Measurements from ENCODE around the gene LIN7C.
"Not testable (repeated sequence)": the region's sequence is repeated elsewhere in the genome, so short reads cannot be mapped to it uniquely, and the experiment has no call there.

Gene LIN7C

GRCh38 chr11:27506200-27507182 lies at the start of gene LIN7C:
LIN7C (minus strand) TSS chr11:27506769; CDS start chr11:27506752, 17 bp downstream.
- peak; percentile 92 for DNase-seq (ENCODE audit: low read depth in 2 of 2)

DNA sequence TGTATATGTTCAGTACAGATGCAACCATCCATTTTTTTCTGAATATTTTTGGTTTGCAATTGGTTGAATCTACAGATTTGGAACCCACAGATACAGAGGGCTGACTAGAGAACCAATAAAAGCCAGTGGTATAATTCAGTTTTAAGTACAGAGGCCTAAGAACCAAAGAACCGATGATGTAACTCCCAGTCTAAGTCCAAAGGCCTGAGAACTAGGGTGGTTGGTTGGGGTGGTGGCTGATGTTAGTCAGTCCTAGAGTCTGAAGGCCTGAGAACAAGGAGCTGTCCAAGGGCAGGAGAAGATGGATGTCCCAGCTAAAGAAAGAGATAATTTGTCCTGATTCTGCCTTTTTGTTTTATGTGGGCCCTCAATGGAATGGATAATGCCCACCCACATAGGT lies 48.7 kb upstream of the LIN7C start:
- DNase-seq (ENCODE audit: low read depth in 2 of 2): no peak

GRCh38 chr11:27553186-27553585 lies 46.6 kb upstream of the LIN7C start:
- no peak for DNase-seq (ENCODE audit: low read depth in 2 of 2)

GRCh38 chr11:27552341-27552740 lies 45.8 kb upstream of the LIN7C start:
- DNase-seq (ENCODE audit: low read depth in 2 of 2): no peak

DNA sequence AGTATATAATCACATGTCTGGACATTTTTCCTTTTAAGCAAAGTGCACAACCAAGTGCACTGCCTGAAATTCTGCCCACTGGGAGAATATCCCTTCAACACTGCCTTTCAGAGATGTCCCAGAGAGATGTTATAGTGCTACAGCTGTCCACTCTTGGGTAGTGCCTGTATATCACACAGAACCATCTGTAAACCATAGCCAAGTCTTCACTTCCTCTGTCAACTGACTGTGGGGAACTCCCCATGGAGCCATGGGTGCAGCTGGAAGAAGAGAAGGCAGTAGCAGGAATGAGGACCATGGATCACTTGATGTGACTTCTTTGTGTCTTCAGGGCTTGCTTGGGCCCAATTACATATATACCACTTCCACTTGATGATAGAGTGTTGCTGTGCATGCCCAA lies 44.6 kb upstream of the LIN7C start:
- DNase-seq (ENCODE audit: low read depth in 2 of 2): no peak

DNA sequence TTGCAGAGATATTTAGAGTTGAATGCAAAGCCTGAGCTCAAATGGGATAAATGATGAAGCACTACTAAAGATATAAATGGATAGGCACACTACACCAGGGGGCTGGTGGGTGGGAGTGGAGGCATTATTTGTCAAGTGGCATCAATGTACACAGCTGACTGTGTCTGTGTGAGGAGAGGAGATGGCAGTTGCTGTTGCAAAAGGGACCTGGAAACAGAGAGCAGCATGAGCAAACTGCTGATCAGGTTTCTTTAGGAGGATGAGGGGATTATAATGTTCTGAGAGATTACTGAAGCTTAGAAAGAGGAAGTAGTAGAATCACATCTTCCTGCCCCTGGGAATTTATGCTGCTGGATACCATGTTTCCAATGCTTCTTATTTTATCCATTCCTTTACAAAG lies 39.4 kb upstream of the LIN7C start:
- no peak for DNase-seq (ENCODE audit: low read depth in 2 of 2)

DNA sequence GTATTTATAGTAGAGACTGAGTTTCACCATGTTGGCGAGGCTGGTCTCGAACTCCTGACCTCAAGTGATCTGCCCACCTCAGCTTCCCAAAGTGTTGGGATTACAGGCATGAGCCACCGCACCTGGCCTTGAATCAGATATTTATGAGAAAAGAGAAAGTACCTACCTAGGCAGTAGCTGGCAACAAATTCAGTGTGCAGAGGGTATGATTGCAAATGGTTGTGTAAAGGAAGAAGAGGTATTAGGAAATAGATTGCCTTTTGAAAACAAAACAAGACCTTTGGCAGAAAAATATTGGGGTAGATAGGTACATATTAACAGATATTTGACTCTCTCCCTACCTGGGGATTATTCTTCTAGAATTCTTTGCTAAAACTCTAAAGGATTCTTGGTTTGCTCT lies 38.5 kb upstream of the LIN7C start:
- no peak for DNase-seq (ENCODE audit: low read depth in 2 of 2)

- no peak for DNase-seq (ENCODE audit: low read depth in 2 of 2)
Measured at GRCh38 chr11:27541790-27542189, 35.2 kb upstream of the LIN7C start.

GRCh38 chr11:27540051-27540450 lies 33.5 kb upstream of the LIN7C start:
- DNase-seq (ENCODE audit: low read depth in 2 of 2): no peak

DNA sequence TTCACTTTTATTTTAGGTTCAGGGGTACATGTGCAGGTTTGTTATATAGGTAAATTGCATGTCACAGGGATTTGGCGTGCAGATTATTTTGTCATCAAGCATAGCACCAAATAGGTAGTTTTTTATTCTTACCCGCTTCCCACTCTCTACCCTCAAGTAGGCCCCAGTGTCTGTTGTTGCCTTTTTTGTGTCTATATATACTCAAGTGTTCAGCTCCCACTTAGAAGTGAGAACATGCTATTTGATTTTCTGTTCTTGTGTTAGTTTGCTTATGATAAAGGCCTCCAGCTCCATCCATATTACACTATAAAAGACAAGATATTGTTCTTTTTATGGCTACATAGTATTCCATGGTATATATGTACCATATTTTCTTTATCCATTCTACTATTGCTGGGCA lies 28.5 kb upstream of the LIN7C start:
- no peak for DNase-seq (ENCODE audit: low read depth in 2 of 2)

DNA sequence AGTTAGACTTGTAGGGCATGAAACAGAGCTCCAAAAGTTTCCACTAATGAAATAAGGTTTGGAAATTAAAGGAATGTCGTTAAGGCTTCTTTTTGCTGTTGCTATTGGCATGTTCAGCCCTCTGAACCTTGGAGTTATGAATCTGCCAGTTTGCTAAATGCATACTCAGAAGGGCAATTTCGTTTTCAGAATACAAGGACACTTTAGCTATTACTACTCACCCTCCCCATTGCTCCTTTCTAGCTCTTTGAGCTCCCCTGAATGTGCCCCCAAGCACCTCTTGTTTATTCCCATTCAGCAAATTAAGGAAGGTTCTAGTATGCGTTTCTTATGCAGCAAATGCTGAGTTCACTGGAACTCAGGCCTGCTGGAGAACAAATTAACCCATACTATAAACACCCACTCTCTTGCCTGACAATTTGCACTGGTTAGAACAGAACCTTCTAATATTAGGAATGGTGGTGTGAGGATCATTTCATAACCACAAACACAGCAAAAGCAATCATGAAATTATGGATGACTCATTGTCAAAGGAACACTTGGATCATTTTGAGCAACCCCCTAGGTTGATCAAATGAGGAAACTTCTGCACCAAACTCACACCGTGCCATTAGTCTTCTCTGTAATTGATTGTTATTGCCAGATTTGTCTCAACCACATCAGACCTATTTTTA lies 26.2 kb upstream of the LIN7C start:
- DNase-seq (ENCODE audit: low read depth in 2 of 2): no peak

DNA sequence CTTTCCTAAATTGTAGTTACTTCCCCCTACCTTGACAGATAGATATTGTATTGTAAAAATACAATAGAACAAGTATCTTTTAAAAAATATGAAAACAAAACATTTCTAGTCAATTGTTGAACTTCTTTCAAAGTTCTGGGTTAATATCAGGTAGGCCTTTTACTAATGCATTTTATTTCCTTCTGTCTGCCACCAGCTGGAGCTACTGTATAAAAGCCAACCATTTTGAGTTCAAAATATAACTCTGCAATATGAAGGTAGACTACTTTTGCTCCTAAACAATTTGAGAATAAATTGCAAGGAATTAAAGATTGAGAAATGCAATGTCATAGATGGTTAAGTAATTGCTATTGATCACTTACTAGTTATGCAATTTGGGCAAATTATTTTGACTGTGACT lies 22.1 kb upstream of the LIN7C start:
- no peak for DNase-seq (ENCODE audit: low read depth in 2 of 2)

DNA sequence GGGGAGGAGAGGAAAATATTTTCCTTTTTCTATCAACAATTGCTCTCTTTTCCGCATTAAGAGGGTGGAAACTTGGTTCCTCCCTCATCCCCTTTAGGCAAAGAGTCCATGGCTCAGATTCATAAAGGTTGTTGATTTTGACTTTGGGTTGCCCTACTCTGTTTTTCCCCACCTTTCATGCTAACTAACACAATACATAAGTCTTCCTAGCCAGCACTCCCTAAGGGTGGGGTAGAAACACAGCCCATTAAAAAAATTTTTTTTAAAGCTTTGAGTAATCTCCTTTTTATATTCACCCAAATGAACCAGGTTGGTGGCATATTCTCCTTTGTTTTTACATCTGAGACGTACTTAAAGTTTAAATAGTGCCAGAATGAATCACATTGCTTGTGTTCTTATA lies 20.0 kb upstream of the LIN7C start:
- no peak for DNase-seq (ENCODE audit: low read depth in 2 of 2)

GRCh38 chr11:27525824-27526516 lies 19.4 kb upstream of the LIN7C start:
- no peak for DNase-seq (ENCODE audit: low read depth in 2 of 2)

DNA sequence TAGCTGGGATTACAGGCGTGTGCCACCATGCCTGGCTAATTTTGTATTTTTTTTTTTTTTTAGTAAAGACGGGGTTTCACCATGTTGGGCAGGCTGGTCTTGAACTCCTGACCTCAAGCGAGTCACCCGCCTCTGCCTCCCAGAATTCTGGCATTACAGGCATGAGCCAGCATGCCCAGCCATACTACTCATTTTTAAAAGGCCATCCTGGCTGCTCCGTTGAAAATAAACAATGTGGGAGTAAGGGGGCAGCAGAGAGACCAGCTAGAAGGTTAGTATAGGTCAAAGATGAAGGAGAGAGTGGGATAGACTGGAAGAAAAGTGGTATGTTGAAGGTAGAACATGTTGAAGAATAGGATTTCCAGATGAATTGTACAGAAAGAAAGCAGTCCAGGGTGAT lies 17.6 kb upstream of the LIN7C start:
- DNase-seq (ENCODE audit: low read depth in 2 of 2): no peak

- no peak for DNase-seq (ENCODE audit: low read depth in 2 of 2)
Measured at GRCh38 chr11:27520226-27520625, 13.7 kb upstream of the LIN7C start.

DNA sequence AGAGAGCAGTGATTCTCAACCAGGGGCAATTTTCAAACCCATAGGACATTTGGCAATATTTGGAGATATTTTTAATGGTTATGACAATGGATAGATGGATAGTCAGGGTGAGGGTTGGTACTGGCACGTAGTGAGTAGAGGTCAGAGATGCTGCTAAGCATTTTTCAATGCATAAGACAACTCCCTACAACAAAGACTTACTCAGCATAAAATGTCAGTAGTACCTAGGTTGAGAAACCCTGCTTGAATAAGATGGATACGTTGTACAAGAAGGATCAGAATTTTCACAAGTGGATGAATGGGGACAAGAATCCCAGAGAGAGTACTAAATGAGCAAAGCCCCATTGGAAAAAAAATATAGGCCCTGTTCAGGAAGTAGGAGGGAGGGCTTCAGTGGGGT lies 11.9 kb upstream of the LIN7C start:
- DNase-seq (ENCODE audit: low read depth in 2 of 2): no peak

DNA sequence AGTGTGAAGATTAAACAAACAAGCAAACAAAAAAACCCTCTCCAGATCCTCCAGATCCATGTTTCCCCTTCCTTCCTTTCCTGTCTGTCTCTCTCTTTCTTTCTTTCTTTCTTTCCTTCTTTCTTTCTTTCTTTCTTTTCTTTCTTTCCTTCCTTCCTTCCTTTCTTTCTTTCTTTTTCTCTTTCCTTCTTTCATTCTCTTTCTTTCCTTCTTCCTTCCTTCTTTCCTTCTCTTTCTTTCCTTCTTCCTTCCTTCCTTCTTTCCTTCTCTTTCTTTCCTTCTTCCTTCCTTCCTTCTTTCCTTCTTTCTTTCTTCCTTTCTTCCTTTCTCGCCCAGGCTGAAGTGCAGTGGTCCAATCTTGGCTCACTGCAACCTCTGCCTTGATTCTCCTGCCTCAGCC lies 10.9 kb upstream of the LIN7C start:
- DNase-seq (ENCODE audit: low read depth in 2 of 2): not testable (repeated sequence)

DNA sequence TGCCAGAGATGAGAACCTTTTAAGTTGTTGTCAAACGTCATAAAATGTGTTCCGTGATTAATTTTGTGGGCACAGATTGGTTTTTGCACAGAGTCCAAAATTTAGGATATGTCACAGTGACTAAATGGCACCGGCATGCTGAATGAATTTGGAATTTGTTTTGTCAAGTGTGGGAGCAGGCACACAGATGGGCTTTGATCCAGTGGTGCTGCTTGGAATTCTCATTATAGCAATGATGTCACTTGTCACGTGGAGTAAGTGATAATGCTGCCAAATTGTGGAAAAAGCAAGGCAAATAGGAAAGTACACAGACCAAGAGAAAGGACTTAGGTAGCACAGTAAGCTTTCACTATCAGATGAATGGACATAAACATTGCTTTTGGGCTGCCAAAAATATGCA lies 8.0 kb upstream of the LIN7C start:
- no peak for DNase-seq (ENCODE audit: low read depth in 2 of 2)

DNA sequence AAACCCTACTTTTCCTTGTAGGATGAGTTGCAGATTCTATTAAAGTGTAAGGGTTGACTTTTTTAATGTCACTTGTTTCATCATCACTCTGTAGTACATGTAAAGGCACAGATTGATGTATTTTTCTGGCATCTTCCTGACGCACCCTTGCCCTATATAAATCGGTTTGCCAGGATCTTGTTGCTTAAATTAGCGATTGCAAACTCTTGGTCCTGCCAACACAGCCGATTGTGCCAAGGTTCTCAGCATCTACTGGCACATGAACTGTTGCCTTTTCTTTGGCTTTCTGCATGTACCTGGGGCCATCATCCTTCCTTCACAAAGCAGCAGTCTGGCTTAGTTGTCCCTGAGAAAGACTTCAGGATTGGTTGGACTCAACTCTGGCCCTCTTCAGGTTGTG lies 7.5 kb upstream of the LIN7C start:
- DNase-seq (ENCODE audit: low read depth in 2 of 2): no peak

- DNase-seq (ENCODE audit: low read depth in 2 of 2): no peak
Measured at GRCh38 chr11:27513389-27513788, 6.8 kb upstream of the LIN7C start.

DNA sequence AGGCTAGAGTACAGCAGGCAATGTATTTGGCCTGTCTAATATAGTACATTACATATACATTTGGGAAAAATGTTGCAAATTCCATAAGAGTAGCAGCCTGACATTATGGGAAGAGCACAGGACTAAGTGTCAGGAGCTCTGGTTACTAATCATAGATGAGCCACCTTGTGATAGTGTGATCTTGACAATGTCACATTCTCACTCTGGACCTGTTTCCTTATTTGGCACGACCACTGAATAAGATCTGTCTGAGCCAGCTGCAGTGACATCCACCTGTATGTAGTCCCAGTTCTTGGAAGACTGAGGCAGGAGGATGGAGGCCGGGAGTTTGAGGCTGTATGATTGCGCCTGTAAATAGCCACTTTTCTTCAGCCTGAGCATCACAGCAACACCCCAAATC lies 5.7 kb upstream of the LIN7C start:
- DNase-seq (ENCODE audit: low read depth in 2 of 2): no peak

- no peak for DNase-seq (ENCODE audit: low read depth in 2 of 2)
Measured at GRCh38 chr11:27509908-27510307, 3.3 kb upstream of the LIN7C start.

All from stimulated activated CD4-positive, alpha-beta T cell treated with anti-CD3 and anti-CD28 coated beads, Interleukin-1b, Interleukin-23, amount 100 ng/mL, for 1 hour (primary cell).